Measurements from ENCODE around the gene TLN1.

The TLN1 gene

GRCh38 chr9:35729101-35729500 lies 2.9 kb downstream of the TLN1 start:
- DNase-seq (ENCODE audit: low read depth, low spot score), result no peak

GRCh38 chr9:35728041-35728971 lies 3.7 kb downstream of the TLN1 start:
- DNase-seq (ENCODE audit: low read depth, low spot score), result no peak

- no peak for DNase-seq (ENCODE audit: low read depth, low spot score)
These were observed 4.3 kb downstream of the TLN1 start for GRCh38 chr9:35727676-35728040.

- no peak for DNase-seq (ENCODE audit: low read depth, low spot score)
These were observed 5.1 kb downstream of the TLN1 start for GRCh38 chr9:35726931-35727330.

GRCh38 chr9:35725362-35725761 lies 6.6 kb downstream of the TLN1 start:
- no peak for DNase-seq (ENCODE audit: low read depth, low spot score)

- DNase-seq (ENCODE audit: low read depth, low spot score), result no peak
These were observed 8.1 kb downstream of the TLN1 start for GRCh38 chr9:35723908-35724307.

- DNase-seq (ENCODE audit: low read depth, low spot score), result no peak
These were observed 8.6 kb downstream of the TLN1 start for GRCh38 chr9:35723426-35723825.

GRCh38 chr9:35719546-35719945 lies 12.4 kb downstream of the TLN1 start:
- no peak for DNase-seq (ENCODE audit: low read depth, low spot score)

GRCh38 chr9:35718721-35719511 lies 13.1 kb downstream of the TLN1 start:
- DNase-seq (ENCODE audit: low read depth, low spot score), result no peak

- no peak for DNase-seq (ENCODE audit: low read depth, low spot score)
These were observed 14.7 kb downstream of the TLN1 start for GRCh38 chr9:35717132-35717870.

GRCh38 chr9:35716230-35716629 lies 15.8 kb downstream of the TLN1 start:
- no peak for DNase-seq (ENCODE audit: low read depth, low spot score)

- no peak for DNase-seq (ENCODE audit: low read depth, low spot score)
These were observed 17.3 kb downstream of the TLN1 start for GRCh38 chr9:35714579-35715252.

GRCh38 chr9:35714123-35714522 lies 17.9 kb downstream of the TLN1 start:
- DNase-seq (ENCODE audit: low read depth, low spot score), result no peak

GRCh38 chr9:35713578-35713977 lies 18.4 kb downstream of the TLN1 start:
- DNase-seq (ENCODE audit: low read depth, low spot score), result no peak

GRCh38 chr9:35712762-35713400 lies 19.1 kb downstream of the TLN1 start:
- DNase-seq (ENCODE audit: low read depth, low spot score), result no peak

- DNase-seq (ENCODE audit: low read depth, low spot score), result no peak
These were observed 20.2 kb downstream of the TLN1 start for GRCh38 chr9:35711501-35712428.

GRCh38 chr9:35710818-35711500 lies 21.0 kb downstream of the TLN1 start:
- DNase-seq (ENCODE audit: low read depth, low spot score), result no peak

- DNase-seq (ENCODE audit: low read depth, low spot score), result no peak
These were observed 23.8 kb downstream of the TLN1 start for GRCh38 chr9:35708146-35708545.

GRCh38 chr9:35706951-35707350 lies 25.0 kb downstream of the TLN1 start:
- DNase-seq (ENCODE audit: low read depth, low spot score), result no peak

Measured in activated CD4-positive, CD25-positive, alpha-beta regulatory T cell treated with anti-CD3 and anti-CD28 coated beads, Interleukin-2, amount 50 U/mL, for 16 hours (primary cell).